ENCODE data around the gene GLMP.

Gene GLMP

DNA sequence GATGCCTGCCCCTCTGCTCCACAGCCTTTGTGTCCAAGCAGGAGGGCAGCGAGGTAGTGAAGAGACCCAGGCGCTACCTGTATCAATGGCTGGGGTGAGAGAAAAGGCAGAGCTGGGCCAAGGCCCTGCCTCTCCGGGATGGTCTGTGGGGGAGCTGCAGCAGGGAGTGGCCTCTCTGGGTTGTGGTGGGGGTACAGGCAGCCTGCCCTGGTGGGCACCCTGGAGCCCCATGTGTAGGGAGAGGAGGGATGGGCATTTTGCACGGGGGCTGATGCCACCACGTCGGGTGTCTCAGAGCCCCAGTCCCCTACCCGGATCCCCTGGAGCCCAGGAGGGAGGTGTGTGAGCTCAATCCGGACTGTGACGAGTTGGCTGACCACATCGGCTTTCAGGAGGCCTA is 52.7 kb downstream of the GLMP start:
- no peak for DNase-seq
- H3K36me3 ChIP-seq (replicated peaks): peaks cover 2% of the 10 kb centered on the region
- in situ Hi-C loops (cut with HindIII; ENCODE audit: low pct_ligation_motif_present, low sequenced_read_pairs): no loop called here

More for the DNA sequence above, 52.7 kb downstream of the GLMP start:
- Histone ChIP-seq H3K27me3 (replicated peaks) (peaks cover 7% of the 10 kb centered on the region), H3K4me3 (ENCODE audit: low read depth, low read length) (no peak overlapping the region), H3K27ac (no peak overlapping the region)
- TF ChIP-seq, protein P1, sequence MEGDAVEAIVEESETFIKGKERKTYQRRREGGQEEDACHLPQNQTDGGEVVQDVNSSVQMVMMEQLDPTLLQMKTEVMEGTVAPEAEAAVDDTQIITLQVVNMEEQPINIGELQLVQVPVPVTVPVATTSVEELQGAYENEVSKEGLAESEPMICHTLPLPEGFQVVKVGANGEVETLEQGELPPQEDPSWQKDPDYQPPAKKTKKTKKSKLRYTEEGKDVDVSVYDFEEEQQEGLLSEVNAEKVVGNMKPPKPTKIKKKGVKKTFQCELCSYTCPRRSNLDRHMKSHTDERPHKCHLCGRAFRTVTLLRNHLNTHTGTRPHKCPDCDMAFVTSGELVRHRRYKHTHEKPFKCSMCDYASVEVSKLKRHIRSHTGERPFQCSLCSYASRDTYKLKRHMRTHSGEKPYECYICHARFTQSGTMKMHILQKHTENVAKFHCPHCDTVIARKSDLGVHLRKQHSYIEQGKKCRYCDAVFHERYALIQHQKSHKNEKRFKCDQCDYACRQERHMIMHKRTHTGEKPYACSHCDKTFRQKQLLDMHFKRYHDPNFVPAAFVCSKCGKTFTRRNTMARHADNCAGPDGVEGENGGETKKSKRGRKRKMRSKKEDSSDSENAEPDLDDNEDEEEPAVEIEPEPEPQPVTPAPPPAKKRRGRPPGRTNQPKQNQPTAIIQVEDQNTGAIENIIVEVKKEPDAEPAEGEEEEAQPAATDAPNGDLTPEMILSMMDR (IDR thresholded peaks at IDR 0.05; ENCODE audit: low read depth, low read length, missing control alignments): no peak

Data from brain microvascular endothelial cell (primary cell).